Adipocyte (in vitro differentiated cells): ENCODE measurements around the gene LMOD2.

ENCODE experiments used
- DNase-seq: peaks from one replicate; pipeline ENCODE4 v3.0.0-alpha.2; 2015; ENCODE audit warnings: low read depth
- H3K27me3 ChIP-seq: replicated peaks from 2 replicates; pipeline ENCODE4 v1.7.0; 2013; ENCODE audit warnings: mild to moderate bottlenecking, low read length, moderate library complexity; ENCODE audit not compliant: control insufficient read depth, insufficient read depth
- H3K36me3 ChIP-seq: 2 replicates; pipeline ENCODE4 v1.7.0; 2013; ENCODE audit warnings: low read length, mild to moderate bottlenecking, moderate library complexity; ENCODE audit not compliant: control insufficient read depth, insufficient read depth, severe bottlenecking
- H3K4me1 ChIP-seq: 2 replicates; pipeline ENCODE4 v1.7.0; 2013; ENCODE audit warnings: mild to moderate bottlenecking, low read length, moderate library complexity; ENCODE audit not compliant: control insufficient read depth, insufficient read depth
- H3K4me3 ChIP-seq: 2 replicates; pipeline ENCODE4 v1.7.0; 2013; ENCODE audit warnings: mild to moderate bottlenecking, low read length, moderate library complexity
- H3K9ac ChIP-seq: 2 replicates; pipeline ENCODE4 v1.7.0; 2013; ENCODE audit warnings: mild to moderate bottlenecking, low read length, moderate library complexity
- H3K9me3 ChIP-seq: 2 replicates; pipeline ENCODE4 v1.7.0; 2013; ENCODE audit warnings: mild to moderate bottlenecking, low read length, moderate library complexity; ENCODE audit not compliant: control insufficient read depth

Gene LMOD2

DNA sequence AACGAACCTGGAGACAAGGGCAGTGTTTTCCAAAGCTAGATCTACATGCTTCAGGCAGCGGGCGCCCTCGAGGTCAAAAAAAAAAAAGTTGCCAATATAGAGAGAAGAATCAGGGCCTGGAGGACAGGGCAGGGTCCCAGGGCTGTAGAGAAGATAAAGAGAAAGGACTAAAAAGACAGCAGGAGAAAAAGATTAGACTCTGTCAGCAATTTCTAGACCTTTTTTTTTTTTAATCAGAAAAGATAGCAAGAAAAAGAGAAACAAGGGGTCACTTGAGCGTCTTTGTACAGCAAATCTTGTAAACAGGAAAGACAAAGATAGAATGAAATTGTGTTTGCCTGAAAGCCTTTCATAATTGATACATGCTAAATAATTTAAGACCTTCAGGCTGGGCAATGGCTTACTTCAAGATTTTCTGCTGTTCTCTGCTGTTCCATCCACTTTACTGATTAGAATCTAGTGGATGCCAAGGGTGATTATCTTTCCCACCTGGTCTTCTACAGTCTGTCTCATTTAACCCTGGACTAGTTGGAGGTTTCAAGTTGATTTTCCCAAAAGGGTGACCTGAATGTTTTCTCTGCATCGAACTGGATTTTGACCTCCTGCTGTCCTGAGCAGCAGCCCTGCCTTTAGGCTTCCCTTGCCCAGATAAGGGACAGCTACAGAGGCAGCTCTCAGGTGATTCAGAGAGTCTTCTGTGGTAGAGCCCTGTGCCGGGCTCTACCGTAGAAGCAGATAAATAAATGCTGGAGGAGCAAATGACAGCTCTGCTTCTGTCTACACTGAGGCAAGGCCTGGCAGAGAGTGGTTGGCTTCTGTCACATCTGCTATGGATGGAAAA is 5.1 kb downstream of the LMOD2 start:
- Histone ChIP-seq H3K4me3 (no peak overlapping the region), H3K9ac (no peak overlapping the region), H3K4me1 (no peaks in the 10 kb centered on the region), H3K27me3 (no peaks in the 10 kb centered on the region), H3K9me3 (no peaks in the 10 kb centered on the region), H3K36me3 (no peaks in the 10 kb centered on the region)
- no peak for DNase-seq

DNA sequence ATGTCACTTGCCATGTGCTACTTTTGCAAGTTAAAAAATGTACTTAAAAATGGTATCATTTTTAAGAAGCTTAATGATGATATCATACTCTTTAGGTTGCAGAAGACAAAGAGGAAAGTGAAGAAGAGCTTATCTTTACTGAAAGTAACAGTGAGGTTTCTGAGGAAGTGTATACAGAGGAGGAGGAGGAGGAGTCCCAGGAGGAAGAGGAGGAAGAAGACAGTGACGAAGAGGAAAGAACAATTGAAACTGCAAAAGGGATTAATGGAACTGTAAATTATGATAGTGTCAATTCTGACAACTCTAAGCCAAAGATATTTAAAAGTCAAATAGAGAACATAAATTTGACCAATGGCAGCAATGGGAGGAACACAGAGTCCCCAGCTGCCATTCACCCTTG is 6.1 kb downstream of the LMOD2 start:
- no peak for DNase-seq
- Histone ChIP-seq H3K4me1 (no peaks in the 10 kb centered on the region), H3K27me3 (no peaks in the 10 kb centered on the region), H3K9ac (no peak overlapping the region), H3K36me3 (no peaks in the 10 kb centered on the region), H3K4me3 (no peak overlapping the region), H3K9me3 (no peaks in the 10 kb centered on the region)

DNA sequence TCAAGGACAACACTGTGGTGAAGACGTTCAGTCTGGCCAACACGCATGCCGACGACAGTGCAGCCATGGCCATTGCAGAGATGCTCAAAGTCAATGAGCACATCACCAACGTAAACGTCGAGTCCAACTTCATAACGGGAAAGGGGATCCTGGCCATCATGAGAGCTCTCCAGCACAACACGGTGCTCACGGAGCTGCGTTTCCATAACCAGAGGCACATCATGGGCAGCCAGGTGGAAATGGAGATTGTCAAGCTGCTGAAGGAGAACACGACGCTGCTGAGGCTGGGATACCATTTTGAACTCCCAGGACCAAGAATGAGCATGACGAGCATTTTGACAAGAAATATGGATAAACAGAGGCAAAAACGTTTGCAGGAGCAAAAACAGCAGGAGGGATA is 6.6 kb downstream of the LMOD2 start:
- H3K4me1 ChIP-seq, result no peaks in the 10 kb centered on the region
- no peak for DNase-seq
- no peaks in the 10 kb centered on the region for H3K27me3 ChIP-seq
- no peak overlapping the region for H3K9ac ChIP-seq
- no peaks in the 10 kb centered on the region for H3K9me3 ChIP-seq
- H3K4me3 ChIP-seq, result no peak overlapping the region
- H3K36me3 ChIP-seq, result no peaks in the 10 kb centered on the region

DNA sequence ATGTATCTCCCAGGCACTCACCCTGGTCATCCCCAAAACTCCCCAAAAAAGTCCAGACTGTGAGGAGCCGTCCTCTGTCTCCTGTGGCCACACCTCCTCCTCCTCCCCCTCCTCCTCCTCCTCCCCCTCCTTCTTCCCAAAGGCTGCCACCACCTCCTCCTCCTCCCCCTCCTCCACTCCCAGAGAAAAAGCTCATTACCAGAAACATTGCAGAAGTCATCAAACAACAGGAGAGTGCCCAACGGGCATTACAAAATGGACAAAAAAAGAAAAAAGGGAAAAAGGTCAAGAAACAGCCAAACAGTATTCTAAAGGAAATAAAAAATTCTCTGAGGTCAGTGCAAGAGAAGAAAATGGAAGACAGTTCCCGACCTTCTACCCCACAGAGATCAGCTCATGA is 7.1 kb downstream of the LMOD2 start:
- H3K9ac ChIP-seq, result no peak overlapping the region
- no peaks in the 10 kb centered on the region for H3K4me1 ChIP-seq
- DNase-seq, result no peak
- H3K9me3 ChIP-seq, result no peaks in the 10 kb centered on the region
- H3K27me3 ChIP-seq, result no peaks in the 10 kb centered on the region
- H3K36me3 ChIP-seq, result no peaks in the 10 kb centered on the region
- no peak overlapping the region for H3K4me3 ChIP-seq

DNA sequence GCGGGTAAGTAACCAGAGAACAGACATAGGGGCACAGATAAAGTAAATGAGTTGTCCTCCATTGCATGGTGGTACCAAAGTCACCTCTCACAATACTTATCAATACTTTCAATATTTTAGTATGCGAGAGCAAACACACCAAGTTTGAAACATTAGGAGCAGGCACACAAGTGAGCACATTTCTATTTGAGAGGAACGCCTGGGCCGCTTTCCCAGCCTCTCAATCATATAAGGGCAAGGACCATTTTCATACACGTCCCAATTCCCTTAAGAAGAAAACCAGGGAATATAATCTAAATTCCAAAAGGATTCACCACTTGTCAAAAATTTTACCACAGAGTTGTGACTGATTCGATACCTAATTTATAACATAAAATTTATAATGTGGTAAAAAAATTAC is 7.5 kb downstream of the LMOD2 start:
- H3K27me3 ChIP-seq, result no peaks in the 10 kb centered on the region
- no peaks in the 10 kb centered on the region for H3K9me3 ChIP-seq
- H3K4me1 ChIP-seq, result no peaks in the 10 kb centered on the region
- no peak overlapping the region for H3K9ac ChIP-seq
- no peak overlapping the region for H3K4me3 ChIP-seq
- no peak for DNase-seq
- no peaks in the 10 kb centered on the region for H3K36me3 ChIP-seq

DNA sequence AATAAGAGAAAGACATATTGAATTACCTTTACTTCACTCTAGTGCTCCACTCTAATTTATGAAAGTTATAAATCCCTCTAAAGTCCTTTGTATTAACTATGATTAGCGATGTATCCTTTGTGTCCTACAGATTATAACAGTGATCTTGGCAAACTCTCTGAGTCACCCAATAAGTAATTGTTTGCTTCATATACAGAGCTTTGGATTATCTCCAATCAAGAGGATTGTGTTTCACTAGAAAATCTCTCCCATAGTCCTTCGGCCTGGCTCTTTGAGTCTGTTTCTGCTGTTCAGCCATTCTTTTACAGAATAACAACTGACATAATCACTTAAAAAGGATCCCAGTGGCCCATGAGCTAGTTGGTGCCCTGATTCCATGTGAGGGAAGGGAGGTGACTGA is 9.5 kb downstream of the LMOD2 start:
- H3K36me3 ChIP-seq, result no peaks in the 10 kb centered on the region

DNA sequence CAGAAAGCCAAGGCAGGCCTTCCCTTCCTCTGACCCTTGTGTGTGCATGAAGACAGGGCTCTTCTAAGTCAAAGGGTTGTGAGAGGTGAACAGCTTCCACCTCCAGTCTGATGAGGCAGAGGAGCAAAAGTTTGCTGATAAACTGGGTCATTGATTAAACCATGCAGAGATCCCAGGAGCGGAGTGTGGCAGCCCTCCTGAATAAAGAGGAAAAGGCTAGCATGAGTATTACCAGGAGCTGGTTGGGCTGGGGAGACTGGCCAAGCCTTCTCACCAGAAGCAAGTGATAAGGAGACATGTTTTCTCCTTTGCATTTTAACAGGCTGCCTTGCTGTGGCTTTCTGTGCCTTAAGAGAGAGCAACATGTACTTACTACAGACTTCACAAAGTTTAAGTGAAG is 10.2 kb downstream of the LMOD2 start:
- Histone ChIP-seq H3K9ac (no peak overlapping the region), H3K4me3 (no peak overlapping the region), H3K27me3 (no peaks in the 10 kb centered on the region), H3K4me1 (no peaks in the 10 kb centered on the region), H3K9me3 (no peaks in the 10 kb centered on the region), H3K36me3 (no peaks in the 10 kb centered on the region)
- no peak for DNase-seq

More for the DNA sequence above, 9.5 kb downstream of the LMOD2 start:
- DNase-seq, result peak; percentile 34
- H3K4me1 ChIP-seq, result no peaks in the 10 kb centered on the region
- H3K9me3 ChIP-seq, result no peaks in the 10 kb centered on the region
- H3K9ac ChIP-seq, result no peak overlapping the region
- no peaks in the 10 kb centered on the region for H3K27me3 ChIP-seq
- H3K4me3 ChIP-seq, result no peak overlapping the region

DNA sequence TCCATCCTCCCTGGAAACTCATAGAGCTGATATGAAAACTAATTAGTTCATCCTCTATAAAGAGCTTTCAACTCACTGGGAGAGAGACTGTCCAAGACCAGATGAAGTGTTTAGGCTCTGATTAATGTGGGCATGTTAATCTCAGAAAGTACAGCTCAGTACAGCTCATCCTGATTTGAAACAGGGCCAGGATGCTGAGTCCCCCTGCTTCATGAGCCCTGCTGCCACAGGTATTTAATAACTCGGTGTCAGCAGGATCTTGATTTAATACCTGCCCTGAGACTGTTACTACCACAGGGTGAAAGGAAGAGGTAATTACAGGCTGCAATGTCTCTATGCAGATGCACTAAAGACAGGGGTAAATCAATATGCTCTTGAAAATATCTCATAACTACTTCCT is 10.8 kb downstream of the LMOD2 start:
- Histone ChIP-seq H3K4me3 (no peak overlapping the region), H3K4me1 (no peaks in the 10 kb centered on the region), H3K27me3 (no peaks in the 10 kb centered on the region), H3K9me3 (no peaks in the 10 kb centered on the region), H3K9ac (no peak overlapping the region), H3K36me3 (no peaks in the 10 kb centered on the region)
- DNase-seq, result no peak

DNA sequence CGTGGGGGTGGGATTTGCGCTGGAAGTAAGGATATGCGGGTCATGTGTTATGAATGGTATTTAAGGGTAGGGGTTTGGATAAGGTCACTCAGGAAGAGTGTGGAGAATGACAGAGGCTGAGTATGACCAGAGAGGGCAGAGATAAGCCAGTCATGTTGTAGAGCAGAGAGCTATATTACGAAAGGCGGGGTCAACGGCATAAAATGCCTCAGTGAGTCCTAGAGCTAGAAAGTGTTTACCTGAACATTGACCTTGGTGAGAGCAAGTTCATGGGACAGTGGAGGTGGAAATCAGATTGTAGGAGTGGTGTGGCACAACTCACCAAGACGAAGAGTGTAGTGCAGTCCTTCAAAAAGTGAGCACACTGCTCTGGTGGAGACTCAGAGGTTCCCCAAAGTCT is 13.8 kb downstream of the LMOD2 start:
- no peaks in the 10 kb centered on the region for H3K36me3 ChIP-seq
- no peak overlapping the region for H3K4me3 ChIP-seq
- H3K4me1 ChIP-seq, result peaks cover 7% of the 10 kb centered on the region
- H3K27me3 ChIP-seq, result no peaks in the 10 kb centered on the region
- no peak for DNase-seq
- H3K9ac ChIP-seq, result no peak overlapping the region
- H3K9me3 ChIP-seq, result no peaks in the 10 kb centered on the region

DNA sequence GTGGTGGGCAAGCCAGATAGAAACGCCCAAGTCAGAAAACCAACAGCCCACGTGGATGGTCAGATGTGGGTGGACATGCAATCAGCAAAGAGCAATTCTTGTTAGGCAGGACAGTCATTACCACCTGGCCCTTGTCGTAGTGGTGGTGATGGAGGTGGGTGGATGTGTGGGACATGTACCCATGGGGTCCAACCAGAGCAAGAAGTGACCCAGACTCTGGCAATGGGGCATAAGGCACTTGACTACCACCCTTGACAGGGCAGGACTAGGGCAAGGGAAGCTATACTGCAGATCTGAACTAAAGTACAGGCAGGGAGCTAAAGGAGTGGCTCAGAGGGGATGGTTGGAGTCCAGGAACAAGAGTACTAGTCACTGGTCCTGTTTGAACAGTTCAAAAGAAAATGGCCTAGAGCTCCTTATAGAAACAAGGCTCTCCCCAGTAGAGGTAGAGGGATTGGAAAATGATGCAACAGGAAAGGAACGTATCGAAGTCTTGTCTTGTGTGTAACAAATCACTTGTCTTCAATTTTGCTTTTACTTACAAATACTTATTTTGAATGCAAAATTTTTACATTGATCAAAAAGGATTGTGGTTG is 17.6 kb downstream of the LMOD2 start:
- Histone ChIP-seq H3K9me3 (no peaks in the 10 kb centered on the region), H3K36me3 (no peaks in the 10 kb centered on the region), H3K4me1 (peaks cover 24% of the 10 kb centered on the region), H3K27me3 (no peaks in the 10 kb centered on the region), H3K4me3 (no peak overlapping the region), H3K9ac (no peak overlapping the region)
- no peak for DNase-seq

DNA sequence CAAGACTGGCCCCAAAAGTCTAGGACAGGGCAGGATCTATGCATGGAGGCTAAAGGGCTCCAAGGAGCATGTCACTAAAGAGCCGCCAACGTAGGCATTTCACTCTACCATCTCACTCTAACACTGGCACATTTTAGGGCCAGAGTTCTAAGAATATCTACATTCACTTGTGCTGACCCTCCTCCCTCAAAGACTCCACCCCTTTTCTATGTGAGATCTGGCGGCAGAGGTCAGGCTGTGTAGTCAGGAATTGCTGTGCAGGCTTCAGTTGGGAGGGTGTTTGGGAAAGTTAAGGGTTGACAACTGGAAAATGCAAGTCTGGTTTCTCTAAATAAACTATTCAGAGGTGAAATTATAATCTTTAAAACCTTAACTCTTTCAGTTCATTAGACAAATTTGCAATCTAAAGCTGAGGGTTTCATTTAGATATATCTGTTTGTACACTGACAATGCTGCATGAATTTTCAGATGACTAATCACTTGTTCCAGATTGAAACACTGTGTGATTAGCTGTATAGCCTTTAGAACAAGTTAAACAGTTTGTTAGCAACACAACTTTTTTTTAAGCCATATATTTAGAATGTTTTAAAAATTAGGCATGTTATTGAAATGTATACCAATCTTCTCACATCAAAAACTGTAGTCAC is 18.2 kb downstream of the LMOD2 start:
- Histone ChIP-seq H3K9me3 (no peaks in the 10 kb centered on the region), H3K9ac (no peak overlapping the region), H3K27me3 (no peaks in the 10 kb centered on the region), H3K4me1 (peaks cover 24% of the 10 kb centered on the region), H3K36me3 (peaks cover under 1% of the 10 kb centered on the region), H3K4me3 (no peak overlapping the region)
- DNase-seq, result peak; percentile 12
